Kidney (tissue), 11 donors: ENCODE data around the gene DDX11. TPM values are rescaled to one million over a fixed set of nuclear protein-coding genes. Genes with fewer than 3 reads are reported as not detected.
"Not testable (repeated sequence)": the region's sequence is repeated elsewhere in the genome, so short reads cannot be mapped to it uniquely, and the experiment has no call there.

Experiments
- DNase-seq, 5 donors: peaks; one replicate each; pipeline ENCODE4 v3.0.0-alpha.2; 2013 to 2020
- FAIRE-seq: peaks from 2 replicates; lab custom pipeline; 2012; peaks lifted over from hg19 to GRCh38; lab: Jason Lieb, UNC
- H3K27ac ChIP-seq, 2 donors: one replicate each; pipeline ENCODE4 v1.7.0; 2013; ENCODE audit warnings: low read depth in 2 of 2, low read length in 2 of 2, inconsistent platforms in 1 of 2
- H3K27me3 ChIP-seq: one replicate; pipeline ENCODE4 v1.7.1; 2013; ENCODE audit warnings: low read length, inconsistent platforms; ENCODE audit not compliant: control insufficient read depth, insufficient read depth
- H3K36me3 ChIP-seq, 3 donors: one replicate each; pipeline versions ENCODE4 v1.7.0 to v1.7.1; 2013; ENCODE audit warnings: low read length in 3 of 3, control low read depth in 1 of 3, inconsistent platforms in 1 of 3; ENCODE audit not compliant: insufficient read depth in 3 of 3, control insufficient read depth in 2 of 3
- H3K4me1 ChIP-seq, 3 donors: one replicate each; pipeline versions ENCODE4 v1.7.0 to v1.7.1; 2013; ENCODE audit warnings: low read length in 3 of 3, inconsistent platforms in 1 of 3, low read depth in 1 of 3; ENCODE audit not compliant: control insufficient read depth in 2 of 3, insufficient read depth in 2 of 3
- H3K4me3 ChIP-seq, 3 donors: one replicate each; pipeline versions ENCODE4 v1.7.0 to v1.8.1; 2013; ENCODE audit warnings: low read length in 3 of 3, control low read depth in 1 of 3, inconsistent platforms in 1 of 3
- H3K9ac ChIP-seq, 3 donors: one replicate each; pipeline versions ENCODE4 v1.7.0 to v1.7.1; 2013; ENCODE audit warnings: low read length in 3 of 3, control low read depth in 1 of 3, inconsistent platforms in 1 of 3
- H3K9me3 ChIP-seq, 3 donors: one replicate each; pipeline versions ENCODE4 v1.7.0 to v1.7.1; 2013; ENCODE audit warnings: low read length in 3 of 3, control low read depth in 1 of 3, inconsistent platforms in 1 of 3; ENCODE audit not compliant: control insufficient read depth in 2 of 3, insufficient read depth in 1 of 3
- intact Hi-C: fragments of 100-400 bp; cut with DNase I; formaldehyde crosslinking; loops from one replicate; pipeline ENCODE4 v1.11.1; 2022
- polyA plus RNA-seq: library from polyadenylated mRNA; stranded (reverse); fragments of 350-450 nt; fragmentation: Illumina TruSeq; extraction: RNeasy Lipid Tissue Mini Kit (QIAGEN cat#74804); gene quantifications from one replicate; pipeline ENCODE4 v1.2.3, GENCODE V29; 2014; ENCODE audit warnings: low read depth, low replicate concordance; ENCODE audit not compliant: insufficient read depth
- total RNA-seq: library from RNA; stranded (reverse); fragmentation: NEBNext Ultra II Directional; extraction: Animal tissue kit (Norgen Biotek cat#: 25700); gene quantifications from one replicate; pipeline ENCODE4 v1.2.1, GENCODE V29; 2021
- donor health status: control.
- donor health status: control.
- donor health status: DM: yes; HTN: yes; CAD: no.
- donor health status: Normal renal cell carcinoma (clear cell type).

Gene DDX11
- total and polyA plus RNA-seq, 2 donors from 2014 or later = 1.9 to 29.9 TPM

DNA sequence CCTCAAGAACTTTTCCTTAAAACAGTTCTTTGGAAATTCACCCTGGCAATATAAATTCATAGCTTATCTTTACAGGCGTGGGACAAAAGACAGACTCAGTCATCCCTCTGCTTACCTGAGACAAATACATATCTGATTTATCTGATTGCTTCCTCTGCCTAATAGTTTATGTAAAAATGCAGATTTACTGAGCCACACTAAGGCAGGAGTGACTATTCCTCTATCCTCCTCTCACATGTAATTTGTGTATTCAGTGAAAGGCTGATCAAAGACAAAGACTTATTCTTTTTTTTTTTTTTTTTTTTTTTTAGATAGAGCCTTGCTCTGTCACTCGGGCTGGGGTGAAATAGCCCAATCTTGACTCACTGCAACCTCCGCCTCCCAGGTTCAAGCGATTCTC lies 77.1 kb downstream of the DDX11 start:
- H3K27ac ChIP-seq, H3K9ac ChIP-seq, H3K9me3 ChIP-seq, intact Hi-C loops, H3K27me3 ChIP-seq, H3K4me1 ChIP-seq, FAIRE-seq, DNase-seq, H3K36me3 ChIP-seq, H3K4me3 ChIP-seq: not testable (repeated sequence)

Other genes starting within 250 kb of the DDX11 start
- gene TSPAN11, start 147.1 kb upstream of the DDX11 start, total RNA-seq = 7.5 TPM
- gene TSPAN11, start 147.1 kb upstream of the DDX11 start, polyA plus RNA-seq = 1.3 TPM